K562 (cell line): ENCODE data around the gene TNPO2. TPM values are rescaled to one million over a fixed set of nuclear protein-coding genes. Genes with fewer than 3 reads are reported as not detected.

Source experiments
- ATAC-seq: fragments of 200-7000 bp; cut with Tn5 transposase; 3 replicates; pipeline ENCODE4 v1.9.1; 2020; ENCODE audit warnings: moderate library complexity
- BruUV-seq: library from RNA; stranded (reverse); fragments of 400-500 nt; replicated peaks from 2 replicates; lab custom pipeline; 2021; lab: Mats Ljungman, UMichigan
- CTCF ChIA-PET: fragments of 300-600 bp; formaldehyde crosslinking; extraction: SDS; loops from one replicate; lab custom pipeline; 2021; ENCODE audit warnings: low intra/inter-chr PET ratio; lab: Yijun Ruan, JAX
- POLR2A ChIA-PET: fragments of 300-600, 350-650 bp; sonication (Branson Sonifier 250); formaldehyde crosslinking; extraction: SDS; loops from one replicate; lab custom pipeline; 2021; ENCODE audit warnings: antibody characterized with exemption, inconsistent platforms; lab: Yijun Ruan, JAX
- DNase-seq, 4 experiments: peaks; one replicate each; pipeline versions ENCODE4 v3.0.0 to v3.0.0-alpha.2; 2011 to 2018; ENCODE audit warnings: low spot score in 3 of 4, mixed read lengths in 3 of 4; ENCODE audit errors: extremely low read depth in 1 of 4
- FAIRE-seq: peaks from 2 replicates; lab custom pipeline; 2011; peaks lifted over from hg19 to GRCh38; lab: Jason Lieb, UNC
- H2AFZ ChIP-seq: 2 replicates; pipeline ENCODE4 v1.6.0; 2011; ENCODE audit warnings: low read depth, low read length, control low read depth, inconsistent platforms
- H3K27ac ChIP-seq: fragments of 200-600 bp; 3 replicates; pipeline ENCODE4 v1.8.0; 2011; ENCODE audit warnings: low read depth, mild to moderate bottlenecking, control low read depth, inconsistent platforms, low read length, moderate library complexity, mixed read lengths; ENCODE audit errors: extremely low read depth
- H3K27me3 ChIP-seq, 2 experiments: fragments of 300-600 bp in 1 of 2; 2 replicates in 1 of 2; 3 replicates in 1 of 2; pipeline versions ENCODE4 v1.6.0 to v1.8.0; 2011; ENCODE audit warnings: inconsistent platforms in 2 of 2, low read length in 2 of 2, mild to moderate bottlenecking in 1 of 2, mixed read lengths in 1 of 2, moderate library complexity in 1 of 2; ENCODE audit not compliant: control insufficient read depth in 2 of 2, insufficient read depth in 2 of 2
- H3K36me3 ChIP-seq: fragments of 300-600 bp; 3 replicates; pipeline ENCODE4 v1.8.0; 2011; ENCODE audit warnings: mild to moderate bottlenecking, low read length, inconsistent platforms; ENCODE audit not compliant: control insufficient read depth, insufficient read depth
- H3K4me1 ChIP-seq, 2 experiments: fragments of 200-600 bp in 1 of 2; replicated peaks in 1 of 2; 2 replicates in 1 of 2; 3 replicates in 1 of 2; pipeline versions ENCODE4 v1.5.1 to v1.8.0; 2011; ENCODE audit warnings: inconsistent platforms in 2 of 2, low read length in 2 of 2, mild to moderate bottlenecking in 1 of 2, mixed read lengths in 1 of 2, moderate library complexity in 1 of 2; ENCODE audit not compliant: control insufficient read depth in 2 of 2, insufficient read depth in 2 of 2
- H3K4me2 ChIP-seq: 2 replicates; pipeline ENCODE4 v1.6.1; 2011; ENCODE audit warnings: low read length, control low read depth, inconsistent platforms, mixed read lengths; ENCODE audit not compliant: insufficient read depth
- H3K4me3 ChIP-seq: fragments of 200-600 bp; sonication (generic), shearing (Covaris generic); 2 replicates; pipeline ENCODE4 v1.5.1; 2016; ENCODE audit warnings: control low read depth, inconsistent platforms
- H3K79me2 ChIP-seq: fragments of 200-600 bp; 3 replicates; pipeline ENCODE4 v1.8.0; 2011; ENCODE audit warnings: low read length, inconsistent platforms; ENCODE audit not compliant: control insufficient read depth, insufficient read depth
- H3K9ac ChIP-seq, 2 experiments: 2 replicates each; pipeline versions ENCODE4 v1.6.0 to v1.6.1; 2011; ENCODE audit warnings: low read depth in 2 of 2, low read length in 2 of 2, control low read depth in 1 of 2, inconsistent platforms in 1 of 2, mild to moderate bottlenecking in 1 of 2, mixed read lengths in 1 of 2; ENCODE audit not compliant: insufficient read depth in 1 of 2
- H3K9me1 ChIP-seq: one replicate; pipeline ENCODE4 v1.6.0; 2011; ENCODE audit warnings: inconsistent platforms, mild to moderate bottlenecking, low read length, moderate library complexity; ENCODE audit not compliant: control insufficient read depth, insufficient read depth
- H3K9me3 ChIP-seq: replicated peaks from 2 replicates; pipeline ENCODE4 v1.5.1; 2011; ENCODE audit warnings: low read depth, low read length, inconsistent platforms; ENCODE audit not compliant: control insufficient read depth, insufficient read depth
- H4K20me1 ChIP-seq: replicated peaks from 2 replicates; pipeline ENCODE4 v1.6.1; 2011; ENCODE audit warnings: low read length, inconsistent platforms, mixed read lengths; ENCODE audit not compliant: control insufficient read depth, insufficient read depth
- BCOR ChIP-seq: fragments of 450-650 bp; IDR thresholded peaks from 2 replicates; pipeline ENCODE4 v1.6.1; 2016
- FOXP1 ChIP-seq: sonication (generic); formaldehyde crosslinking; IDR thresholded peaks from 2 replicates; pipeline ENCODE4 v1.8.0; 2022; ENCODE audit warnings: mild to moderate bottlenecking, missing genetic modification reagents
- ILF3 ChIP-seq: fragments of 450-650 bp; IDR thresholded peaks from 2 replicates; pipeline ENCODE4 v1.6.1; 2018; ENCODE audit warnings: antibody characterized with exemption, mild to moderate bottlenecking, moderate library complexity, borderline replicate concordance
- MCM3 ChIP-seq: fragments of 450-650 bp; IDR thresholded peaks from 2 replicates; pipeline ENCODE4 v1.6.1; 2016
- MGA ChIP-seq: fragments of 450-650 bp; IDR thresholded peaks from 2 replicates; pipeline ENCODE4 v1.6.1; 2016; ENCODE audit warnings: mild to moderate bottlenecking, moderate library complexity
- WGBS: fragments of 100-300 bp; shearing (Covaris generic); methylation state at CpG from one replicate; pipeline ENCODE4 v1.1.6; 2016; ENCODE audit warnings: low coverage, mixed read lengths; ENCODE audit not compliant: insufficient coverage; ENCODE audit errors: missing lambda C conversion rate; 5-methylcytosine and 5-hydroxymethylcytosine counted together
- in situ Hi-C: fragments of 300-500 bp; cut with MboI; formaldehyde crosslinking; loops from 4 replicates; pipeline ENCODE4 v1.15.0; 2018; ENCODE audit warnings: inconsistent platforms, mixed read lengths
- intact Hi-C: fragments of 100-400 bp; cut with micrococcal nuclease; formaldehyde crosslinking; loops from 2 replicates; pipeline ENCODE4 v1.14.2; 2022
- polyA plus RNA-seq, 8 experiments: library from polyadenylated mRNA; depleted of rRNA in 4 of 8; stranded (reverse) in 5 of 8; unstranded in 3 of 8; fragments of >200 nt; fragmentation: Nextera tagmentation in 2 of 8; fragmentation: Illumina TruSeq in 1 of 8; extraction: Ambion mirVana in 2 of 8; extraction: Trizol in 1 of 8; gene quantifications; 2 replicates each; pipeline versions ENCODE4 v1.2.1 to v1.2.3, GENCODE V29; 2011 to 2014; ENCODE audit warnings: inconsistent platforms in 1 of 8, missing spikeins in 1 of 8
- total RNA-seq, 7 experiments: library from RNA; depleted of rRNA in 6 of 7; stranded (reverse); fragments of >200 nt in 6 of 7; fragmentation: Illumina TruSeq in 2 of 7; extraction: Trizol in 2 of 7; gene quantifications; 2 replicates each; pipeline versions ENCODE4 v1.2.1 to v1.2.3, GENCODE V29; 2011 to 2021; ENCODE audit warnings: low replicate concordance in 1 of 7
- TF ChIP-seq, protein P1 (sequence below): fragments of 250-450 bp; sonication (Bioruptor Pico); IDR thresholded peaks from 2 replicates; pipeline ENCODE4 v1.4.0; 2020; ENCODE audit warnings: mild to moderate bottlenecking, moderate library complexity, borderline replicate concordance

Gene TNPO2
- total and polyA plus RNA-seq, 9 of the 15 experiments (the other 6 are each of a cell fraction or from before 2014, with no cell fraction given): 6.0 to 126 (median 53.8) TPM

GRCh38 chr19:12695514-12695913 lies 28.2 kb downstream of the TNPO2 start:
- Histone ChIP-seq H4K20me1 (no peaks in the 10 kb centered on the region), H3K27ac (peak overlapping the region; percentile 22; the same call in 2 of the 3 replicates), H3K4me2 (peak overlapping the region; percentile 91), H3K9me3 (no peaks in the 10 kb centered on the region), H3K36me3 (peaks cover 50% of the 10 kb centered on the region), H3K9me1 (no peaks in the 10 kb centered on the region), H3K9ac (peak overlapping the region; percentile 42 to 93; a peak in 3 of 4 replicates), H3K4me1 (peaks cover 0 to 30% of the 10 kb centered on the region in 2 experiments; a peak in 3 of 5 replicates), H3K27me3 (no peaks in the 10 kb centered on the region; a peak in 1 of 5 replicates), H3K4me3 (peak overlapping the region; percentile 82), H2AFZ (no peak overlapping the region), H3K79me2 (peaks cover 7% of the 10 kb centered on the region; the same call in 1 of the 3 replicates)
- in situ Hi-C loops: no loop called here
- ChIA-PET POLR2A (interaction anchor here (0.7 to 2.6 kb wide), 3 partner anchors 10 to 488 kb away, joined by 3 to 21 read pairs (median 4); no protein-coding TSS in a partner anchor), CTCF (no interaction called here)
- ATAC-seq: no peak
- 50% methylated on average over 1 of the region's 1 CpG for WGBS
- FAIRE-seq: no peak
- DNase-seq: no peak
- no TSS peak for BruUV-seq
- no peak for TF ChIP-seq ILF3
- no peak for TF ChIP-seq MGA
- no peak for TF ChIP-seq MCM3
- TF ChIP-seq BCOR: no peak
- TF ChIP-seq FOXP1 (CRISPR knock-in tag): no peak
- TF ChIP-seq, protein P1, sequence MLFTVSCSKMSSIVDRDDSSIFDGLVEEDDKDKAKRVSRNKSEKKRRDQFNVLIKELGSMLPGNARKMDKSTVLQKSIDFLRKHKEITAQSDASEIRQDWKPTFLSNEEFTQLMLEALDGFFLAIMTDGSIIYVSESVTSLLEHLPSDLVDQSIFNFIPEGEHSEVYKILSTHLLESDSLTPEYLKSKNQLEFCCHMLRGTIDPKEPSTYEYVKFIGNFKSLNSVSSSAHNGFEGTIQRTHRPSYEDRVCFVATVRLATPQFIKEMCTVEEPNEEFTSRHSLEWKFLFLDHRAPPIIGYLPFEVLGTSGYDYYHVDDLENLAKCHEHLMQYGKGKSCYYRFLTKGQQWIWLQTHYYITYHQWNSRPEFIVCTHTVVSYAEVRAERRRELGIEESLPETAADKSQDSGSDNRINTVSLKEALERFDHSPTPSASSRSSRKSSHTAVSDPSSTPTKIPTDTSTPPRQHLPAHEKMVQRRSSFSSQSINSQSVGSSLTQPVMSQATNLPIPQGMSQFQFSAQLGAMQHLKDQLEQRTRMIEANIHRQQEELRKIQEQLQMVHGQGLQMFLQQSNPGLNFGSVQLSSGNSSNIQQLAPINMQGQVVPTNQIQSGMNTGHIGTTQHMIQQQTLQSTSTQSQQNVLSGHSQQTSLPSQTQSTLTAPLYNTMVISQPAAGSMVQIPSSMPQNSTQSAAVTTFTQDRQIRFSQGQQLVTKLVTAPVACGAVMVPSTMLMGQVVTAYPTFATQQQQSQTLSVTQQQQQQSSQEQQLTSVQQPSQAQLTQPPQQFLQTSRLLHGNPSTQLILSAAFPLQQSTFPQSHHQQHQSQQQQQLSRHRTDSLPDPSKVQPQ (CRISPR knock-in tag): no peak
- intact Hi-C loops: no loop called here
